ENCODE results near the gene SELPLG. TPM values are rescaled to one million over a fixed set of nuclear protein-coding genes. Genes with fewer than 3 reads are reported as not detected.

Gene SELPLG
- total RNA-seq, 2 donors from 2014 or later = 2.6 to 5.3 TPM

DNA sequence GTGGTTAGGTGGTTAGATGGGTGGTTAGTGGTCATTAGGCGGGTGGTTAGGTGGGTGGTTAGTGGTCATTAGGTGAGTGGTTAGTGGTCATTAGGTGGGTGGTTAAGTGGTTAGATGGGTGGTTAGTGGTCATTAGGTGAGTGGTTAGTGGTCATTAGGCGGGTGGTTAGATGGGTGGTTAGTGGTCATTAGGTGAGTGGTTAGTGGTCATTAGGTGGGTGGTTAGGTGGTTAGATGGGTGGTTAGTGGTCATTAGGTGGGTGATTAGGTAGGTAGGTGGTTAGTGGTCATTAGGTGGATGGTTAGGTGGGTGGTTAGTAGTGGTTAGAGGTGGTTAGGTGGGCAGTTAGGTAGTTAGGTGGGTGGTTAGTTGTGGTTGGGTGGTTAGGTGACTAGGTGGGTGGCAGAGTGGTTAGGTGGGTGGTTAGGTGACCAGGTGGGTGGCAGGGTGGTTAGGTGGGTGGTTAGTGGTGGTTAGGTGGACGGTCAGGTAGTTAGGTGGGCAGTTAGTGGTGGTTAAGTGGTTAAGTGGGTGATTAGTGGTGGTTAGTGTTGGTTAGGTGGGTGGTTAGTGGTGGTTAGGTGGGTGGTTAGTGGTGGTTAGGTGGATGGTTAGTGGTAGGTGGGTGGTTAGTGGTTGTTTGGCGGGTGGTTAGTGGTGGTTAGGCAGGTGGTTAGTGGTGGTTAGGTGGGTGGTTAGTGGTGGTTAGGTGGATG, 27.8 kb downstream of the SELPLG start:
- no peak for DNase-seq (ENCODE audit: low spot score)
- WGBS = 85% methylated on average over 4 of the region's 4 CpGs
- Histone ChIP-seq H3K9me3 (no peaks in the 10 kb centered on the region), H3K36me3 (no peaks in the 10 kb centered on the region), H3K4me3 (no peak overlapping the region), H3K4me1 (replicated peaks) (no peaks in the 10 kb centered on the region), H3K27me3 (replicated peaks; ENCODE audit: insufficient read depth) (no peaks in the 10 kb centered on the region), H3K27ac (no peak overlapping the region)
- intact Hi-C loops (cut with DNase I) = no loop called here
- TF ChIP-seq POLR2AphosphoS5 (IDR thresholded peaks at IDR 0.05) (no peak), POLR2A (IDR thresholded peaks at IDR 0.05) (no peak)
- TF ChIP-seq, protein P1, sequence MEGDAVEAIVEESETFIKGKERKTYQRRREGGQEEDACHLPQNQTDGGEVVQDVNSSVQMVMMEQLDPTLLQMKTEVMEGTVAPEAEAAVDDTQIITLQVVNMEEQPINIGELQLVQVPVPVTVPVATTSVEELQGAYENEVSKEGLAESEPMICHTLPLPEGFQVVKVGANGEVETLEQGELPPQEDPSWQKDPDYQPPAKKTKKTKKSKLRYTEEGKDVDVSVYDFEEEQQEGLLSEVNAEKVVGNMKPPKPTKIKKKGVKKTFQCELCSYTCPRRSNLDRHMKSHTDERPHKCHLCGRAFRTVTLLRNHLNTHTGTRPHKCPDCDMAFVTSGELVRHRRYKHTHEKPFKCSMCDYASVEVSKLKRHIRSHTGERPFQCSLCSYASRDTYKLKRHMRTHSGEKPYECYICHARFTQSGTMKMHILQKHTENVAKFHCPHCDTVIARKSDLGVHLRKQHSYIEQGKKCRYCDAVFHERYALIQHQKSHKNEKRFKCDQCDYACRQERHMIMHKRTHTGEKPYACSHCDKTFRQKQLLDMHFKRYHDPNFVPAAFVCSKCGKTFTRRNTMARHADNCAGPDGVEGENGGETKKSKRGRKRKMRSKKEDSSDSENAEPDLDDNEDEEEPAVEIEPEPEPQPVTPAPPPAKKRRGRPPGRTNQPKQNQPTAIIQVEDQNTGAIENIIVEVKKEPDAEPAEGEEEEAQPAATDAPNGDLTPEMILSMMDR (IDR thresholded peaks at IDR 0.05) = no peak

DNA sequence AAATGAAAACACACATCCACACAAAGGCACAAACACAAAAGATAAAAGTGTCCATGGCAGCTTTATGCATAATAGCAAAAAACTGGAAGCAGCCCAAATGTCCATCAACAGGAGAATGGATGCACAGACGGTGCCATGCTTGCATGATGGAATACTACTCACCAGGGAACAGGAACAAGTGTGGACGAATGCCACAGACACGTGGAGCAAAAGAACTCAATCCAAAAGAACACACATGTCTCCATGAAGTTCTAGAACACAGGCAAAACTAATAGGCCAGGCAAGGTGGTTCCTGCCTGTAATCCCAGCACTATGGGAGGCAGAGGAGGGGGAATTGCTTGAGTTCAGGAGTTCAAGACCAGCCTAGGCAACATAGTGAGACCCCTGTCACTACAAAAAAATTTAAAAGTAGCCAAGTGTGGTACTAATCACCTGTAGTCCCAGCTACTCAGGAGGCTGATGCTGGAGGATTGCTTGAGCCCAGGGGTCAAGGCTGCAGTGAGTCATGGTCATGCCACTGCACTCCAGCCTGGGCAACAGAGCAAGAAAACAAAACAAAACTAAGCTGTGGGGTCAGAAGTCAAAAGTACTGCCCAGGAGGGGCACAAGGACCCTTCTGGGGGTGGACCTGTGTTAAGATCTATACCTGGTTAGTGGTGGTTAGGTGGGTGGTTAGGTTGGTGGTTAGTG, 28.5 kb downstream of the SELPLG start:
- 60% methylated on average over 3 of the region's 3 CpGs for WGBS
- Histone ChIP-seq H3K4me1 (replicated peaks) (no peaks in the 10 kb centered on the region), H3K4me3 (no peak overlapping the region), H3K27me3 (replicated peaks; ENCODE audit: insufficient read depth) (no peaks in the 10 kb centered on the region), H3K36me3 (no peaks in the 10 kb centered on the region), H3K9me3 (no peaks in the 10 kb centered on the region), H3K27ac (no peak overlapping the region)
- TF ChIP-seq, protein P1 (IDR thresholded peaks at IDR 0.05) = no peak
- TF ChIP-seq POLR2AphosphoS5 (IDR thresholded peaks at IDR 0.05) (no peak), POLR2A (IDR thresholded peaks at IDR 0.05) (no peak)
- intact Hi-C loops (cut with DNase I) = no loop called here
- DNase-seq (ENCODE audit: low spot score) = no peak

DNA sequence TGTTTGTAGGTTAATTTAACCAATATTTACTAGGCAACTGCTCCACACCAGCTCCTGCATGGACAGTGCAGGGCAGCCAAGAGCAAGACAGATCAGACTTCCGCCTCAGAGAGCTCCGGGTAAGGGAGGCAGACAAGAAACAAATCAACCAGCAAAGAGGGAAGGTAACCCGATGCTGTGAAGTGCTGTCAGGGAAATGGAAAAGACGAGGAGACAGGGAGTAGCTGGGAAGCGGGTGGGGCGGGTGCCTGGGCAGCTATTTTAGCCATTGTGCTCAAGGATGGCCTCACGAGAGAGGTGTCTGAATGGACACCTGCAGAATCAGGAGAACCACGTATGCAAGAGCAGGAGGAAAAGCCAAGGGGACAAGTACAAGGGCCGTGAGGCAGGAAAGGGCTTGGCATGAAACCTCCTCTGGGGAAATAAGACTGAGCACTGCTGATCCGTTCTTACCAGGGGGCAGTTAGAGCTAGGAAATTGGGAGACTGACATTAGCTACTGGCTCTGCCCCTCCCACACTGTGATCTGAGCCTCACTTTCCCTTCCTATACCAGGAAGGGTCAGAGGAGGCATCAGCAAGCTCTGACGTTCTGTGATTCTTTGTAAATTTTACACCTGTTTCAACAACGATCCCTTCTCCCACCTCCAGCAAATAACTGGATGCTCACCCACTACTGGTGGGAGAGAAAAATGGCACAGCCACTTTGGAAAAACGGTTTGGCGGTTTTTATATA, 29.3 kb downstream of the SELPLG start:
- Histone ChIP-seq H3K27ac (no peak overlapping the region), H3K4me1 (replicated peaks) (no peaks in the 10 kb centered on the region), H3K4me3 (no peak overlapping the region), H3K36me3 (no peaks in the 10 kb centered on the region), H3K9me3 (no peaks in the 10 kb centered on the region), H3K27me3 (replicated peaks; ENCODE audit: insufficient read depth) (no peaks in the 10 kb centered on the region)
- intact Hi-C loops (cut with DNase I) = no loop called here
- TF ChIP-seq POLR2AphosphoS5 (IDR thresholded peaks at IDR 0.05) (no peak), POLR2A (IDR thresholded peaks at IDR 0.05) (no peak)
- TF ChIP-seq, protein P1 (IDR thresholded peaks at IDR 0.05) = no peak
- DNase-seq (ENCODE audit: low spot score) = no peak
- WGBS = 32% methylated on average over 14 of the region's 14 CpGs

DNA sequence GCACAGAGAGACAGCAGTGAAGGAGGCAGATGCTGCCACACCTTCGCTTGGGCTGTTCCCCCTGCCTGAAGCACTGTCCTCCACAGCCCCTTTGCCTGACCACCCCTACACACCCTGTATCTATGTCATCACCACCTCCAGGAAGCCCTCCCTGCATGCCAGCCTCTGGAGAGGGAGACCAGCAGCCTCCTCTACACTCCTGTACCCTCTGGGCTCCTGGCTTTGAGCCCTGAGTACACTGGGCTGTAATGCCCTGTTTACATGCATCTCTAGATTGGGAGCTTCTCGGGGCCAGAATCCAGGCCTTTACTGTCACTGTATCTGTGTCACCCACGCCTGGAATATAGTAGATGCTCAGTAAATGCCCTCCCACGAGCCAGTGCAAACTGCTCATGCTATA, 30.0 kb downstream of the SELPLG start:
- TF ChIP-seq POLR2AphosphoS5 (IDR thresholded peaks at IDR 0.05) (no peak), POLR2A (IDR thresholded peaks at IDR 0.05) (no peak)
- TF ChIP-seq, protein P1 (IDR thresholded peaks at IDR 0.05) = no peak
- Histone ChIP-seq H3K9me3 (no peaks in the 10 kb centered on the region), H3K27ac (no peak overlapping the region), H3K4me3 (no peak overlapping the region), H3K27me3 (replicated peaks; ENCODE audit: insufficient read depth) (no peaks in the 10 kb centered on the region), H3K36me3 (no peaks in the 10 kb centered on the region), H3K4me1 (replicated peaks) (no peaks in the 10 kb centered on the region)
- no peak for DNase-seq (ENCODE audit: low spot score)
- intact Hi-C loops (cut with DNase I) = no loop called here
- WGBS = 89% methylated on average over 4 of the region's 4 CpGs

Data from prostate gland (tissue), 2 donors.